Colon (tissue), 2 donors: ENCODE results near the gene RBMXL2.

Experiments used
- FAIRE-seq: peaks from 2 replicates; lab custom pipeline; 2012; peaks lifted over from hg19 to GRCh38; lab: Jason Lieb, UNC
- donor health status: control.
- donor health status: control.

Gene RBMXL2

GRCh38 chr11:7088921-7089320 is at the start of gene RBMXL2:
Gene RBMXL2, plus strand, starts transcription at chr11:7088998. Its CDS starts 123 bp downstream, at chr11:7089121.
- no peak for FAIRE-seq

GRCh38 chr11:7046474-7047175 is 42.2 kb upstream of the RBMXL2 start:
- FAIRE-seq = no peak

GRCh38 chr11:7050191-7050590 is 38.6 kb upstream of the RBMXL2 start:
- no peak for FAIRE-seq

GRCh38 chr11:7056828-7057513 is 31.8 kb upstream of the RBMXL2 start:
- FAIRE-seq = no peak

GRCh38 chr11:7057641-7058040 is 31.2 kb upstream of the RBMXL2 start:
- FAIRE-seq = no peak

GRCh38 chr11:7060868-7061267 is 27.9 kb upstream of the RBMXL2 start:
- FAIRE-seq = no peak

GRCh38 chr11:7062534-7062933 is 26.3 kb upstream of the RBMXL2 start:
- no peak for FAIRE-seq

GRCh38 chr11:7072401-7073028 is 16.3 kb upstream of the RBMXL2 start:
- FAIRE-seq = no peak

- FAIRE-seq = no peak
Measured at GRCh38 chr11:7077101-7077500, 11.7 kb upstream of the RBMXL2 start.

GRCh38 chr11:7079545-7080135 is 9.2 kb upstream of the RBMXL2 start:
- FAIRE-seq = no peak

- no peak for FAIRE-seq
Measured at GRCh38 chr11:7080900-7081299, 7.9 kb upstream of the RBMXL2 start.

GRCh38 chr11:7081441-7081840 is 7.4 kb upstream of the RBMXL2 start:
- no peak for FAIRE-seq

- FAIRE-seq = no peak
Measured at GRCh38 chr11:7089328-7090251, 792 bp downstream of the RBMXL2 start.

- FAIRE-seq = no peak
Measured at GRCh38 chr11:7098235-7098832, 9.5 kb downstream of the RBMXL2 start.

GRCh38 chr11:7115780-7116179 is 27.0 kb downstream of the RBMXL2 start:
- FAIRE-seq = no peak

- FAIRE-seq = no peak
Measured at GRCh38 chr11:7116370-7116769, 27.6 kb downstream of the RBMXL2 start.

- no peak for FAIRE-seq
Measured at GRCh38 chr11:7138051-7138450, 49.3 kb downstream of the RBMXL2 start.
